WTC11 (cell line): ENCODE results near the gene SLC8A2. TPM values are rescaled to one million over a fixed set of nuclear protein-coding genes. Genes with fewer than 3 reads are reported as not detected.

Experiments
- ATAC-seq: fragments of 200-7000 bp; cut with Tn5 transposase; 2 replicates; pipeline ENCODE4 v1.10.0; 2021; ENCODE audit warnings: mild to moderate bottlenecking, moderate library complexity
- CTCF ChIA-PET: fragments of 300-600 bp; sonication (Branson Sonifier 250); formaldehyde crosslinking; loops from one replicate; lab custom pipeline; 2021; ENCODE audit warnings: antibody characterized with exemption; lab: Charles Lee
- POLR2A ChIA-PET: fragments of 350-600 bp; sonication (Branson Sonifier 250); formaldehyde crosslinking; loops from one replicate; lab custom pipeline; 2021; ENCODE audit warnings: antibody characterized with exemption; lab: Charles Lee
- DNase-seq: peaks from one replicate; pipeline ENCODE4 v3.0.0; 2021; ENCODE audit warnings: low spot score
- H3K27ac Mint-ChIP-seq: 2 replicates; pipeline ENCODE4 v1.8.0; 2021; ENCODE audit warnings: mixed read lengths
- H3K27me3 Mint-ChIP-seq: 2 replicates; pipeline ENCODE4 v1.8.0; 2021; ENCODE audit warnings: low read depth, mild to moderate bottlenecking, moderate library complexity, mixed read lengths
- H3K36me3 Mint-ChIP-seq: 2 replicates; pipeline ENCODE4 v1.8.0; 2021; ENCODE audit warnings: mixed read lengths
- H3K4me1 Mint-ChIP-seq: 2 replicates; pipeline ENCODE4 v1.8.0; 2022; ENCODE audit warnings: mixed read lengths
- H3K4me3 Mint-ChIP-seq: 2 replicates; pipeline ENCODE4 v1.8.0; 2021; ENCODE audit warnings: mild to moderate bottlenecking, moderate library complexity, mixed read lengths
- H3K9me3 Mint-ChIP-seq: 2 replicates; pipeline ENCODE4 v1.8.0; 2021; ENCODE audit warnings: mixed read lengths
- ETV6 ChIP-seq: sonication (generic); formaldehyde crosslinking; IDR thresholded peaks from 2 replicates; pipeline ENCODE4 v1.8.1; 2022; ENCODE audit warnings: mild to moderate bottlenecking, missing genetic modification reagents
- GABPB1 ChIP-seq: sonication (generic); formaldehyde crosslinking; IDR thresholded peaks from 2 replicates; pipeline ENCODE4 v1.8.1; 2023; ENCODE audit warnings: mild to moderate bottlenecking, missing genetic modification reagents
- IRF2 ChIP-seq: sonication (generic); formaldehyde crosslinking; IDR thresholded peaks from 2 replicates; pipeline ENCODE4 v1.8.0; 2022; ENCODE audit warnings: low read depth, missing genetic modification reagents, borderline replicate concordance
- JAZF1 ChIP-seq: fragments of 250-450 bp; sonication (Bioruptor Pico); IDR thresholded peaks from 2 replicates; pipeline ENCODE4 v1.9.0; 2021; ENCODE audit warnings: moderate library complexity, mild to moderate bottlenecking, inconsistent platforms
- NR1H2 ChIP-seq: sonication (generic); formaldehyde crosslinking; IDR thresholded peaks from 2 replicates; pipeline ENCODE4 v1.9.0; 2021; ENCODE audit warnings: mild to moderate bottlenecking, moderate library complexity, missing genetic modification reagents
- NR2C2 ChIP-seq: sonication (generic); formaldehyde crosslinking; IDR thresholded peaks from 2 replicates; pipeline ENCODE4 v1.8.0; 2022; ENCODE audit warnings: mild to moderate bottlenecking, missing genetic modification reagents
- NR3C1 ChIP-seq: sonication (generic); formaldehyde crosslinking; conservative IDR thresholded peaks from 2 replicates; pipeline ENCODE4 v1.8.1; 2023; ENCODE audit warnings: low read depth, mild to moderate bottlenecking, missing genetic modification reagents
- OVOL2 ChIP-seq: fragments of 250-450 bp; sonication (Bioruptor Pico); IDR thresholded peaks from 2 replicates; pipeline ENCODE4 v1.9.0; 2021; ENCODE audit warnings: mild to moderate bottlenecking, borderline replicate concordance
- PRRX2 ChIP-seq: fragments of 250-450 bp; sonication (Bioruptor Pico); IDR thresholded peaks from 2 replicates; pipeline ENCODE4 v1.8.0; 2021; ENCODE audit warnings: mild to moderate bottlenecking
- RORB ChIP-seq: fragments of 250-450 bp; sonication (Bioruptor Pico); IDR thresholded peaks from 2 replicates; pipeline ENCODE4 v1.9.0; 2021; ENCODE audit warnings: mild to moderate bottlenecking
- ZNF219 ChIP-seq: sonication (generic); formaldehyde crosslinking; IDR thresholded peaks from 2 replicates; pipeline ENCODE4 v1.8.0; 2023; ENCODE audit warnings: missing genetic modification reagents, mild to moderate bottlenecking, borderline replicate concordance
- ZNF263 ChIP-seq: sonication (generic); formaldehyde crosslinking; IDR thresholded peaks from 2 replicates; pipeline ENCODE4 v1.8.1; 2022; ENCODE audit warnings: low read depth, mild to moderate bottlenecking, moderate library complexity, missing genetic modification reagents
- ZNF671 ChIP-seq: fragments of 250-450 bp; sonication (Bioruptor Pico); IDR thresholded peaks from 2 replicates; pipeline ENCODE4 v1.8.0; 2021; ENCODE audit warnings: mild to moderate bottlenecking
- total RNA-seq: library from RNA; stranded (reverse); gene quantifications from 3 replicates; pipeline ENCODE4 v1.2.3, GENCODE V29; 2021
- TF ChIP-seq, protein P1 (sequence below): sonication (generic); formaldehyde crosslinking; IDR thresholded peaks from 2 replicates; pipeline ENCODE4 v1.8.0; 2022; ENCODE audit warnings: missing genetic modification reagents
- TF ChIP-seq, protein P2 (sequence below): fragments of 250-450 bp; sonication (Bioruptor Pico); IDR thresholded peaks from 2 replicates; pipeline ENCODE4 v1.9.0; 2021; ENCODE audit warnings: mild to moderate bottlenecking
- TF ChIP-seq, protein P3 (sequence below): sonication (generic); formaldehyde crosslinking; IDR thresholded peaks from 2 replicates; pipeline ENCODE4 v1.8.1; 2022; ENCODE audit warnings: low read depth, mild to moderate bottlenecking, moderate library complexity, missing genetic modification reagents, borderline replicate concordance
- TF ChIP-seq, protein P4 (sequence below): sonication (generic); formaldehyde crosslinking; IDR thresholded peaks from 2 replicates; pipeline ENCODE4 v1.8.0; 2022; ENCODE audit warnings: mild to moderate bottlenecking, missing genetic modification reagents
- TF ChIP-seq, protein P5 (sequence below): sonication (generic); formaldehyde crosslinking; IDR thresholded peaks from 2 replicates; pipeline ENCODE4 v1.8.1; 2023; ENCODE audit warnings: mild to moderate bottlenecking, missing genetic modification reagents, moderate library complexity
- TF ChIP-seq, protein P6 (sequence below): sonication (generic); formaldehyde crosslinking; IDR thresholded peaks from 2 replicates; pipeline ENCODE4 v1.8.1; 2022; ENCODE audit warnings: missing genetic modification reagents, borderline replicate concordance
- TF ChIP-seq, protein P7 (sequence below): sonication (generic); formaldehyde crosslinking; conservative IDR thresholded peaks from 2 replicates; pipeline ENCODE4 v1.8.1; 2022; ENCODE audit warnings: mild to moderate bottlenecking, missing genetic modification reagents
- TF ChIP-seq, protein P8 (sequence below): sonication (generic); formaldehyde crosslinking; IDR thresholded peaks from 2 replicates; pipeline ENCODE4 v1.8.1; 2023; ENCODE audit warnings: mild to moderate bottlenecking, missing genetic modification reagents
- TF ChIP-seq, protein P9 (sequence below): sonication (generic); formaldehyde crosslinking; IDR thresholded peaks from 2 replicates; pipeline ENCODE4 v1.8.1; 2023; ENCODE audit warnings: mild to moderate bottlenecking, missing genetic modification reagents

SLC8A2 gene
- total RNA-seq, 1 experiment from 2014 or later = 6.5 TPM

DNA sequence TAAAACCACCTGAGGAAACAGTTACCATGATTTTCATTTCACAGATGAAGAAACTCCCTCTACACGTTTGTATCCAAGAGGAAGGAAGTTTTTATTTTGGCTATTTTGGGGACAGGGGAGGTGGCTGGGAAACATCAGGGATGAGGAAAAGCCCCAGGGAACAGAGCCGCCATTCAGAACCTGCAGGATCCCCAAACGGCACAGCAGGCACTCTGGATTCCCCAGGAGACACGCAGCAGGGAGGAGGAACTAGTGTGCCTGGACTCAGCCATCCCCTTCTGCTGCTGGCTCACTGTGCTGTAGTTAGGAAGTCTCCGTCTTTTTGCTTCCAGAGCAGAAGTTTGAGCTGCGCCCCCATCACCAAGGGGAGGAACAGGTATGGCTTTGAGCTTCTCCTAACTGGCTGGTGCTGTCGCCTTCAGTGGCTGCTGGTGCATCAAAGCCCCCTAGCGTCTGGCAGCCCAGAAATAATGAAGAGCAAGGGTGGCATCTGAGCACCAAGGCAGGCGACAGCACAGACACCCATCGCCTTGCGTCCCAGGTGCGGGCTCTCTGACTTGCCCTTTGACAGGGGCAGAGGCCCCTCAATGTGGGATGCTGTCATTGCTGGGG, 38.9 kb upstream of the SLC8A2 start:
- H3K9me3 Mint-ChIP-seq = no peaks in the 10 kb centered on the region
- no peaks in the 10 kb centered on the region for H3K36me3 Mint-ChIP-seq
- POLR2A ChIA-PET = no interaction called here
- no peaks in the 10 kb centered on the region for H3K27me3 Mint-ChIP-seq
- peak overlapping the region; percentile 42; the same call in 1 of the 2 replicates for H3K27ac Mint-ChIP-seq
- H3K4me1 Mint-ChIP-seq = peaks cover 24% of the 10 kb centered on the region
- H3K4me3 Mint-ChIP-seq = no peak overlapping the region
- ATAC-seq (no peak), DNase-seq (no peak)
- CTCF ChIA-PET = interaction anchor here (1.3 to 5.7 kb wide), 7 partner anchors 27 to 202 kb away, joined by 3 to 41 read pairs (median 6); partner anchors contain the start of genes EHD2 and KPTN
- TF ChIP-seq, protein P1, sequence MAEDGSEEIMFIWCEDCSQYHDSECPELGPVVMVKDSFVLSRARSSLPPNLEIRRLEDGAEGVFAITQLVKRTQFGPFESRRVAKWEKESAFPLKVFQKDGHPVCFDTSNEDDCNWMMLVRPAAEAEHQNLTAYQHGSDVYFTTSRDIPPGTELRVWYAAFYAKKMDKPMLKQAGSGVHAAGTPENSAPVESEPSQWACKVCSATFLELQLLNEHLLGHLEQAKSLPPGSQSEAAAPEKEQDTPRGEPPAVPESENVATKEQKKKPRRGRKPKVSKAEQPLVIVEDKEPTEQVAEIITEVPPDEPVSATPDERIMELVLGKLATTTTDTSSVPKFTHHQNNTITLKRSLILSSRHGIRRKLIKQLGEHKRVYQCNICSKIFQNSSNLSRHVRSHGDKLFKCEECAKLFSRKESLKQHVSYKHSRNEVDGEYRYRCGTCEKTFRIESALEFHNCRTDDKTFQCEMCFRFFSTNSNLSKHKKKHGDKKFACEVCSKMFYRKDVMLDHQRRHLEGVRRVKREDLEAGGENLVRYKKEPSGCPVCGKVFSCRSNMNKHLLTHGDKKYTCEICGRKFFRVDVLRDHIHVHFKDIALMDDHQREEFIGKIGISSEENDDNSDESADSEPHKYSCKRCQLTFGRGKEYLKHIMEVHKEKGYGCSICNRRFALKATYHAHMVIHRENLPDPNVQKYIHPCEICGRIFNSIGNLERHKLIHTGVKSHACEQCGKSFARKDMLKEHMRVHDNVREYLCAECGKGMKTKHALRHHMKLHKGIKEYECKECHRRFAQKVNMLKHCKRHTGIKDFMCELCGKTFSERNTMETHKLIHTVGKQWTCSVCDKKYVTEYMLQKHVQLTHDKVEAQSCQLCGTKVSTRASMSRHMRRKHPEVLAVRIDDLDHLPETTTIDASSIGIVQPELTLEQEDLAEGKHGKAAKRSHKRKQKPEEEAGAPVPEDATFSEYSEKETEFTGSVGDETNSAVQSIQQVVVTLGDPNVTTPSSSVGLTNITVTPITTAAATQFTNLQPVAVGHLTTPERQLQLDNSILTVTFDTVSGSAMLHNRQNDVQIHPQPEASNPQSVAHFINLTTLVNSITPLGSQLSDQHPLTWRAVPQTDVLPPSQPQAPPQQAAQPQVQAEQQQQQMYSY = no peak
- no peak for TF ChIP-seq IRF2 (CRISPR knock-in tag)
- TF ChIP-seq PRRX2 = no peak
- TF ChIP-seq, protein P2, sequence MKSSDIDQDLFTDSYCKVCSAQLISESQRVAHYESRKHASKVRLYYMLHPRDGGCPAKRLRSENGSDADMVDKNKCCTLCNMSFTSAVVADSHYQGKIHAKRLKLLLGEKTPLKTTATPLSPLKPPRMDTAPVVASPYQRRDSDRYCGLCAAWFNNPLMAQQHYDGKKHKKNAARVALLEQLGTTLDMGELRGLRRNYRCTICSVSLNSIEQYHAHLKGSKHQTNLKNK (CRISPR knock-in tag) = no peak
- TF ChIP-seq, protein P3, sequence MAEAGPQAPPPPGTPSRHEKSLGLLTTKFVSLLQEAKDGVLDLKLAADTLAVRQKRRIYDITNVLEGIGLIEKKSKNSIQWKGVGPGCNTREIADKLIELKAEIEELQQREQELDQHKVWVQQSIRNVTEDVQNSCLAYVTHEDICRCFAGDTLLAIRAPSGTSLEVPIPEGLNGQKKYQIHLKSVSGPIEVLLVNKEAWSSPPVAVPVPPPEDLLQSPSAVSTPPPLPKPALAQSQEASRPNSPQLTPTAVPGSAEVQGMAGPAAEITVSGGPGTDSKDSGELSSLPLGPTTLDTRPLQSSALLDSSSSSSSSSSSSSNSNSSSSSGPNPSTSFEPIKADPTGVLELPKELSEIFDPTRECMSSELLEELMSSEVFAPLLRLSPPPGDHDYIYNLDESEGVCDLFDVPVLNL (CRISPR knock-in tag) = no peak
- no peak for TF ChIP-seq ZNF263 (CRISPR knock-in tag)
- no peak for TF ChIP-seq JAZF1 (CRISPR knock-in tag)
- TF ChIP-seq, protein P4, sequence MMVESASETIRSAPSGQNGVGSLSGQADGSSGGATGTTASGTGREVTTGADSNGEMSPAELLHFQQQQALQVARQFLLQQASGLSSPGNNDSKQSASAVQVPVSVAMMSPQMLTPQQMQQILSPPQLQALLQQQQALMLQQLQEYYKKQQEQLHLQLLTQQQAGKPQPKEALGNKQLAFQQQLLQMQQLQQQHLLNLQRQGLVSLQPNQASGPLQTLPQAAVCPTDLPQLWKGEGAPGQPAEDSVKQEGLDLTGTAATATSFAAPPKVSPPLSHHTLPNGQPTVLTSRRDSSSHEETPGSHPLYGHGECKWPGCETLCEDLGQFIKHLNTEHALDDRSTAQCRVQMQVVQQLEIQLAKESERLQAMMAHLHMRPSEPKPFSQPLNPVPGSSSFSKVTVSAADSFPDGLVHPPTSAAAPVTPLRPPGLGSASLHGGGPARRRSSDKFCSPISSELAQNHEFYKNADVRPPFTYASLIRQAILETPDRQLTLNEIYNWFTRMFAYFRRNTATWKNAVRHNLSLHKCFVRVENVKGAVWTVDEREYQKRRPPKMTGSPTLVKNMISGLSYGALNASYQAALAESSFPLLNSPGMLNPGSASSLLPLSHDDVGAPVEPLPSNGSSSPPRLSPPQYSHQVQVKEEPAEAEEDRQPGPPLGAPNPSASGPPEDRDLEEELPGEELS (CRISPR knock-in tag) = no peak
- TF ChIP-seq NR3C1 = no peak
- TF ChIP-seq ZNF219 = no peak
- TF ChIP-seq ETV6 (CRISPR knock-in tag) = no peak
- no peak for TF ChIP-seq RORB (CRISPR knock-in tag)
- TF ChIP-seq NR2C2 (CRISPR knock-in tag) = no peak
- TF ChIP-seq, protein P5, sequence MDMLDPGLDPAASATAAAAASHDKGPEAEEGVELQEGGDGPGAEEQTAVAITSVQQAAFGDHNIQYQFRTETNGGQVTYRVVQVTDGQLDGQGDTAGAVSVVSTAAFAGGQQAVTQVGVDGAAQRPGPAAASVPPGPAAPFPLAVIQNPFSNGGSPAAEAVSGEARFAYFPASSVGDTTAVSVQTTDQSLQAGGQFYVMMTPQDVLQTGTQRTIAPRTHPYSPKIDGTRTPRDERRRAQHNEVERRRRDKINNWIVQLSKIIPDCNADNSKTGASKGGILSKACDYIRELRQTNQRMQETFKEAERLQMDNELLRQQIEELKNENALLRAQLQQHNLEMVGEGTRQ (CRISPR knock-in tag) = no peak

DNA sequence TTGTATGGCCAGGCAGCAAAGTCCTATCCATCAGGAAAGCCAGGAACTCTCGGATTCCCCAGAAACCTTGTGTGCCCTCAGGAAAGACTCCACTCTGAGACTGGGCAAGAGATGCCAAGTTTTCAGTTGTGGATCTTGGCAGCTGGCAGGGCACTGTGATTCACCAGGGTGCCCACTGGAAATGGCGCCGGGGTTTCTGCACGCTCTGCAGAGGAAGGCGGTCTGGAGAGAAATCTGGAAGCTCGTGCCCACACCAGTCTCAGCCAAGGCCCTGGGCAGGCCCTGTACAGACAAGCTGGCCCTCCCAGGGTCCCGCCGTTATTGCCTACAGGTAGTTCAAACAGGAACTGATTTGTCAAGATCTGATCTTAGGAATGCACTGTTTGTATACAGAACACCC, 38.3 kb upstream of the SLC8A2 start:
- Mint-ChIP-seq H3K4me3 (no peak overlapping the region), H3K27me3 (no peaks in the 10 kb centered on the region), H3K36me3 (no peaks in the 10 kb centered on the region), H3K9me3 (no peaks in the 10 kb centered on the region), H3K27ac (peak overlapping the region; percentile 49; the same call in 1 of the 2 replicates), H3K4me1 (peaks cover 23% of the 10 kb centered on the region)
- ChIA-PET CTCF (interaction anchor here (0.6 to 5.7 kb wide), 4 partner anchors 26 to 1707 kb away, joined by 3 to 41 read pairs (median 5); partner anchors contain the start of genes EHD2 and KPTN), POLR2A (no interaction called here)
- DNase-seq (no peak), ATAC-seq (no peak)
- TF ChIP-seq, protein P6, sequence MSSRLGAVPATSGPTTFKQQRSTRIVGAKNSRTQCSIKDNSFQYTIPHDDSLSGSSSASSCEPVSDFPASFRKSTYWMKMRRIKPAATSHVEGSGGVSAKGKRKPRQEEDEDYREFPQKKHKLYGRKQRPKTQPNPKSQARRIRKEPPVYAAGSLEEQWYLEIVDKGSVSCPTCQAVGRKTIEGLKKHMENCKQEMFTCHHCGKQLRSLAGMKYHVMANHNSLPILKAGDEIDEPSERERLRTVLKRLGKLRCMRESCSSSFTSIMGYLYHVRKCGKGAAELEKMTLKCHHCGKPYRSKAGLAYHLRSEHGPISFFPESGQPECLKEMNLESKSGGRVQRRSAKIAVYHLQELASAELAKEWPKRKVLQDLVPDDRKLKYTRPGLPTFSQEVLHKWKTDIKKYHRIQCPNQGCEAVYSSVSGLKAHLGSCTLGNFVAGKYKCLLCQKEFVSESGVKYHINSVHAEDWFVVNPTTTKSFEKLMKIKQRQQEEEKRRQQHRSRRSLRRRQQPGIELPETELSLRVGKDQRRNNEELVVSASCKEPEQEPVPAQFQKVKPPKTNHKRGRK (CRISPR knock-in tag) = no peak
- TF ChIP-seq ZNF671 (CRISPR knock-in tag) (no peak), NR1H2 (CRISPR knock-in tag) (no peak), GABPB1 (no peak), OVOL2 (CRISPR knock-in tag) (no peak)
- TF ChIP-seq, protein P7, sequence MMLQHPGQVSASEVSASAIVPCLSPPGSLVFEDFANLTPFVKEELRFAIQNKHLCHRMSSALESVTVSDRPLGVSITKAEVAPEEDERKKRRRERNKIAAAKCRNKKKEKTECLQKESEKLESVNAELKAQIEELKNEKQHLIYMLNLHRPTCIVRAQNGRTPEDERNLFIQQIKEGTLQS (CRISPR knock-in tag) = no peak
- TF ChIP-seq, protein P8, sequence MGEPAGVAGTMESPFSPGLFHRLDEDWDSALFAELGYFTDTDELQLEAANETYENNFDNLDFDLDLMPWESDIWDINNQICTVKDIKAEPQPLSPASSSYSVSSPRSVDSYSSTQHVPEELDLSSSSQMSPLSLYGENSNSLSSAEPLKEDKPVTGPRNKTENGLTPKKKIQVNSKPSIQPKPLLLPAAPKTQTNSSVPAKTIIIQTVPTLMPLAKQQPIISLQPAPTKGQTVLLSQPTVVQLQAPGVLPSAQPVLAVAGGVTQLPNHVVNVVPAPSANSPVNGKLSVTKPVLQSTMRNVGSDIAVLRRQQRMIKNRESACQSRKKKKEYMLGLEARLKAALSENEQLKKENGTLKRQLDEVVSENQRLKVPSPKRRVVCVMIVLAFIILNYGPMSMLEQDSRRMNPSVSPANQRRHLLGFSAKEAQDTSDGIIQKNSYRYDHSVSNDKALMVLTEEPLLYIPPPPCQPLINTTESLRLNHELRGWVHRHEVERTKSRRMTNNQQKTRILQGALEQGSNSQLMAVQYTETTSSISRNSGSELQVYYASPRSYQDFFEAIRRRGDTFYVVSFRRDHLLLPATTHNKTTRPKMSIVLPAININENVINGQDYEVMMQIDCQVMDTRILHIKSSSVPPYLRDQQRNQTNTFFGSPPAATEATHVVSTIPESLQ (CRISPR knock-in tag) = no peak
- TF ChIP-seq, protein P9, sequence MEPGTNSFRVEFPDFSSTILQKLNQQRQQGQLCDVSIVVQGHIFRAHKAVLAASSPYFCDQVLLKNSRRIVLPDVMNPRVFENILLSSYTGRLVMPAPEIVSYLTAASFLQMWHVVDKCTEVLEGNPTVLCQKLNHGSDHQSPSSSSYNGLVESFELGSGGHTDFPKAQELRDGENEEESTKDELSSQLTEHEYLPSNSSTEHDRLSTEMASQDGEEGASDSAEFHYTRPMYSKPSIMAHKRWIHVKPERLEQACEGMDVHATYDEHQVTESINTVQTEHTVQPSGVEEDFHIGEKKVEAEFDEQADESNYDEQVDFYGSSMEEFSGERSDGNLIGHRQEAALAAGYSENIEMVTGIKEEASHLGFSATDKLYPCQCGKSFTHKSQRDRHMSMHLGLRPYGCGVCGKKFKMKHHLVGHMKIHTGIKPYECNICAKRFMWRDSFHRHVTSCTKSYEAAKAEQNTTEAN (CRISPR knock-in tag) = no peak
